IMR-90 (cell line): ENCODE data around the gene EPC1. TPM values are rescaled to one million over a fixed set of nuclear protein-coding genes. Genes with fewer than 3 reads are reported as not detected.

Experiments
- ATAC-seq: fragments of 200-7000 bp; cut with Tn5 transposase; 2 replicates; pipeline ENCODE4 v1.9.1; 2020; ENCODE audit warnings: low read depth, mild to moderate bottlenecking, moderate library complexity
- BruUV-seq: library from RNA; stranded (reverse); fragments of 400-500 nt; replicated peaks from 2 replicates; lab custom pipeline; 2021; lab: Mats Ljungman, UMichigan
- CTCF ChIA-PET: fragments of 300-600 bp; formaldehyde crosslinking; extraction: SDS; loops from one replicate; lab custom pipeline; 2021; ENCODE audit warnings: antibody characterized with exemption; lab: Yijun Ruan, JAX
- POLR2A ChIA-PET: fragments of 300-600 bp; sonication (Branson Sonifier 250); formaldehyde crosslinking; loops from one replicate; lab custom pipeline; 2022; ENCODE audit warnings: antibody characterized with exemption; ENCODE audit not compliant: unreplicated experiment; lab: Charles Lee
- DNase-seq: peaks from one replicate; pipeline ENCODE4 v3.0.0; 2013
- H2AFZ ChIP-seq: replicated peaks from 2 replicates; pipeline ENCODE3; 2013; ENCODE audit warnings: low read length, mild to moderate bottlenecking; ENCODE audit not compliant: poor library complexity
- H2AK5ac ChIP-seq: 2 replicates; pipeline ENCODE4 v1.6.1; 2013; ENCODE audit warnings: low read depth, low read length, inconsistent platforms
- H2AK9ac ChIP-seq: replicated peaks from 2 replicates; pipeline ENCODE3; 2013; ENCODE audit warnings: mild to moderate bottlenecking, low read depth, low read length, moderate library complexity; ENCODE audit not compliant: poor library complexity
- H2BK120ac ChIP-seq: 2 replicates; pipeline ENCODE4 v1.6.1; 2013; ENCODE audit warnings: low read depth, low read length, inconsistent platforms
- H2BK15ac ChIP-seq: 3 replicates; pipeline ENCODE4 v1.6.1; 2013; ENCODE audit warnings: low read depth, low read length, inconsistent platforms
- H2BK20ac ChIP-seq: 2 replicates; pipeline ENCODE4 v1.6.1; 2013; ENCODE audit warnings: low read depth, mild to moderate bottlenecking, inconsistent platforms, low read length, moderate library complexity
- H2BK5ac ChIP-seq: 2 replicates; pipeline ENCODE4 v1.6.1; 2013; ENCODE audit warnings: mild to moderate bottlenecking, low read depth, low read length, inconsistent platforms; ENCODE audit not compliant: poor library complexity, severe bottlenecking
- H3K14ac ChIP-seq: replicated peaks from 2 replicates; pipeline ENCODE4 v1.6.1; 2013; ENCODE audit warnings: low read depth, low read length, inconsistent platforms
- H3K18ac ChIP-seq: 2 replicates; pipeline ENCODE4 v1.6.1; 2013; ENCODE audit warnings: low read depth, low read length, control low read depth
- H3K23ac ChIP-seq: 2 replicates; pipeline ENCODE4 v1.6.1; 2013; ENCODE audit warnings: low read depth, low read length, inconsistent platforms
- H3K27ac ChIP-seq: 2 replicates; pipeline ENCODE4 v1.5.1; 2013; ENCODE audit warnings: mild to moderate bottlenecking, control low read depth, low read length; ENCODE audit not compliant: insufficient read depth
- H3K27me3 ChIP-seq: 2 replicates; pipeline ENCODE4 v1.6.1; 2013; ENCODE audit warnings: low read length; ENCODE audit not compliant: control insufficient read depth, insufficient read depth
- H3K36me3 ChIP-seq: 2 replicates; pipeline ENCODE4 v1.6.1; 2013; ENCODE audit warnings: low read length, mixed read lengths; ENCODE audit not compliant: control insufficient read depth, insufficient read depth
- H3K4ac ChIP-seq: 2 replicates; pipeline ENCODE4 v1.6.1; 2013; ENCODE audit warnings: low read depth, low read length, inconsistent platforms
- H3K4me1 ChIP-seq: 2 replicates; pipeline ENCODE4 v1.6.1; 2013; ENCODE audit warnings: low read length, mixed read lengths; ENCODE audit not compliant: control insufficient read depth, insufficient read depth
- H3K4me2 ChIP-seq: 2 replicates; pipeline ENCODE4 v1.6.1; 2013; ENCODE audit warnings: low read depth, mild to moderate bottlenecking, control low read depth, low read length, moderate library complexity
- H3K4me3 ChIP-seq: 2 replicates; pipeline ENCODE4 v1.5.1; 2013; ENCODE audit warnings: low read depth, mild to moderate bottlenecking, control low read depth, low read length, moderate library complexity; ENCODE audit not compliant: insufficient read depth
- H3K56ac ChIP-seq: 2 replicates; pipeline ENCODE4 v1.6.1; 2013; ENCODE audit warnings: low read length, inconsistent platforms; ENCODE audit not compliant: insufficient read depth; ENCODE audit errors: extremely low read depth
- H3K79me1 ChIP-seq, 2 experiments: 2 replicates each; pipeline ENCODE4 v1.6.1; 2013; ENCODE audit warnings: low read length in 2 of 2, inconsistent platforms in 1 of 2, low read depth in 1 of 2
- H3K9ac ChIP-seq: 2 replicates; pipeline ENCODE4 v1.6.1; 2013; ENCODE audit warnings: low read depth, low read length, control low read depth
- H3K9me1 ChIP-seq: 2 replicates; pipeline ENCODE4 v1.6.1; 2013; ENCODE audit warnings: low read length, inconsistent platforms; ENCODE audit not compliant: insufficient read depth
- H3K9me3 ChIP-seq: 2 replicates; pipeline ENCODE4 v1.6.1; 2013; ENCODE audit warnings: low read length; ENCODE audit not compliant: control insufficient read depth, insufficient read depth
- H4K20me1 ChIP-seq: 2 replicates; pipeline ENCODE4 v1.6.1; 2013; ENCODE audit warnings: low read length, inconsistent platforms; ENCODE audit not compliant: insufficient read depth
- H4K5ac ChIP-seq: 2 replicates; pipeline ENCODE4 v1.6.1; 2013; ENCODE audit warnings: mild to moderate bottlenecking, low read depth, low read length, control low read depth
- H4K8ac ChIP-seq, 2 experiments: 2 replicates each; pipeline ENCODE4 v1.6.1; 2013; ENCODE audit warnings: low read depth in 2 of 2, low read length in 2 of 2, control low read depth in 1 of 2, inconsistent platforms in 1 of 2
- H4K91ac ChIP-seq: 2 replicates; pipeline ENCODE4 v1.6.1; 2013; ENCODE audit warnings: low read depth, low read length, inconsistent platforms; ENCODE audit not compliant: insufficient read depth
- BHLHE40 ChIP-seq: fragments of 150-350 bp; IDR thresholded peaks from 2 replicates; pipeline ENCODE4 v1.6.1; 2016; ENCODE audit warnings: mild to moderate bottlenecking, low read depth, low read length
- CEBPB ChIP-seq: IDR thresholded peaks from 2 replicates; pipeline ENCODE4 v1.6.1; 2012; ENCODE audit warnings: low read depth, low read length, improper control_type of control experiment
- CHD1 ChIP-seq: IDR thresholded peaks from 2 replicates; pipeline ENCODE4 v1.6.1; 2012; ENCODE audit warnings: low read depth, low read length, improper control_type of control experiment
- ELK1 ChIP-seq: fragments of 150-350 bp; IDR thresholded peaks from 2 replicates; pipeline ENCODE4 v1.6.1; 2016; ENCODE audit warnings: low read depth, mild to moderate bottlenecking, low read length, moderate library complexity, borderline replicate concordance
- FOS ChIP-seq: fragments of 150-350 bp; IDR thresholded peaks from 2 replicates; pipeline ENCODE4 v1.6.1; 2016; ENCODE audit warnings: low read depth, low read length
- MAFK ChIP-seq: IDR thresholded peaks from 2 replicates; pipeline ENCODE4 v1.6.1; 2012; ENCODE audit warnings: low read depth, low read length, improper control_type of control experiment
- MAZ ChIP-seq: IDR thresholded peaks from 2 replicates; pipeline ENCODE4 v1.6.1; 2012; ENCODE audit warnings: low read depth, mild to moderate bottlenecking, low read length, improper control_type of control experiment, moderate library complexity, borderline replicate concordance
- MXI1 ChIP-seq: IDR thresholded peaks from 2 replicates; pipeline ENCODE4 v1.6.1; 2012; ENCODE audit warnings: low read depth, mild to moderate bottlenecking, low read length, moderate library complexity, borderline replicate concordance
- NFE2L2 ChIP-seq: fragments of 150-350 bp; IDR thresholded peaks from 2 replicates; pipeline ENCODE4 v1.6.1; 2016; ENCODE audit warnings: low read depth, mild to moderate bottlenecking, low read length
- POLR2A ChIP-seq: IDR thresholded peaks from 2 replicates; pipeline ENCODE4 v1.6.1; 2012; ENCODE audit warnings: mild to moderate bottlenecking, low read depth, low read length
- RAD21 ChIP-seq: IDR thresholded peaks from 2 replicates; pipeline ENCODE4 v1.6.1; 2012; ENCODE audit warnings: low read length, improper control_type of control experiment
- RCOR1 ChIP-seq: IDR thresholded peaks from 2 replicates; pipeline ENCODE4 v1.6.1; 2012; ENCODE audit warnings: mild to moderate bottlenecking, low read length, improper control_type of control experiment; ENCODE audit not compliant: insufficient replicate concordance
- RFX5 ChIP-seq: IDR thresholded peaks from 2 replicates; pipeline ENCODE4 v1.8.0; 2012; ENCODE audit warnings: low read depth, mild to moderate bottlenecking, low read length, moderate library complexity
- SMC3 ChIP-seq: fragments of 150-350 bp; IDR thresholded peaks from 2 replicates; pipeline ENCODE4 v1.6.1; 2016; ENCODE audit warnings: low read depth, mild to moderate bottlenecking, antibody characterized with exemption, low read length, moderate library complexity
- WGBS, 2 experiments: methylation state at CpG; one replicate each; pipeline versions ENCODE4 v1.1.5 to v1.1.7; 2013; ENCODE audit warnings: missing lambda C conversion rate in 2 of 2; ENCODE audit not compliant: insufficient read length in 1 of 2; ENCODE audit errors: extremely low coverage in 2 of 2; 5-methylcytosine and 5-hydroxymethylcytosine counted together
- dilution Hi-C: fragments of 300-500 bp; cut with HindIII; formaldehyde crosslinking; loops from one replicate; pipeline ENCODE4 v1.14.3; 2018; ENCODE audit warnings: low sequenced_read_pairs; ENCODE audit not compliant: unreplicated experiment
- in situ Hi-C: fragments of 300-500 bp; cut with MboI; formaldehyde crosslinking; loops from 3 replicates; pipeline ENCODE4 v1.14.3; 2019; ENCODE audit warnings: low sequenced_read_pairs, inconsistent platforms, mixed read lengths
- intact Hi-C: fragments of 100-400 bp; cut with micrococcal nuclease; formaldehyde crosslinking; loops from 2 replicates; pipeline ENCODE4 v1.10.0; 2022
- polyA plus RNA-seq, 3 experiments: library from polyadenylated mRNA; depleted of rRNA; stranded (reverse); fragments of >200 nt; gene quantifications; 2 replicates each; pipeline ENCODE4 v1.2.3, GENCODE V29; 2012; ENCODE audit warnings: low replicate concordance in 1 of 3
- total RNA-seq: library from RNA; depleted of rRNA; stranded (reverse); fragments of >200 nt; gene quantifications from 2 replicates; pipeline ENCODE4 v1.2.3, GENCODE V29; 2012
- TF ChIP-seq, protein P1 (sequence below): fragments of 150-350 bp; IDR thresholded peaks from 2 replicates; pipeline ENCODE4 v1.6.1; 2017; ENCODE audit warnings: mild to moderate bottlenecking, antibody characterized with exemption, low read length, low read depth
- TF ChIP-seq, protein P2 (sequence below): conservative IDR thresholded peaks from 2 replicates; pipeline ENCODE4 v1.5.1; 2012; ENCODE audit warnings: mild to moderate bottlenecking, low read depth, low read length, improper control_type of control experiment

The EPC1 gene
- total and polyA plus RNA-seq, 2 of the 4 experiments (the other 2 are of a cell fraction), result 21.9 to 23.5 TPM

GRCh38 chr10:32244011-32244410 is 102.9 kb downstream of the EPC1 start:
- Histone ChIP-seq H3K4me1 (no peaks in the 10 kb centered on the region), H2AFZ (no peak overlapping the region), H3K27ac (no peak overlapping the region), H3K14ac (no peak overlapping the region), H2BK15ac (no peak overlapping the region), H4K91ac (no peak overlapping the region), H3K9ac (no peak overlapping the region), H3K4me2 (no peak overlapping the region), H2BK120ac (no peak overlapping the region), H3K18ac (no peak overlapping the region), H3K36me3 (no peaks in the 10 kb centered on the region), H4K5ac (no peak overlapping the region), H3K4ac (no peak overlapping the region), H3K9me3 (no peaks in the 10 kb centered on the region), H4K8ac (no peak overlapping the region), H3K23ac (no peak overlapping the region), H3K4me3 (no peak overlapping the region), H2BK20ac (no peak overlapping the region), H3K79me1 (no peaks in the 10 kb centered on the region), H4K20me1 (no peaks in the 10 kb centered on the region), H2AK5ac (no peak overlapping the region), H3K56ac (no peak overlapping the region), H2AK9ac (no peak overlapping the region), H3K27me3 (no peaks in the 10 kb centered on the region; the same call in 1 of the 2 replicates), H2BK5ac (no peak overlapping the region), H3K9me1 (no peaks in the 10 kb centered on the region)
- POLR2A ChIA-PET, result interaction anchor here (0.6 kb wide), 1 partner anchor 22 kb away, joined by 3 read pairs; no protein-coding TSS in a partner anchor
- in situ Hi-C loops (no loop called here), intact Hi-C loops (no loop called here), dilution Hi-C loops (no loop called here)
- no TSS peak for BruUV-seq
- CTCF ChIA-PET, result no interaction called here
- ATAC-seq (no peak), DNase-seq (no peak)
- no peak for TF ChIP-seq SMC3
- TF ChIP-seq, protein P1, sequence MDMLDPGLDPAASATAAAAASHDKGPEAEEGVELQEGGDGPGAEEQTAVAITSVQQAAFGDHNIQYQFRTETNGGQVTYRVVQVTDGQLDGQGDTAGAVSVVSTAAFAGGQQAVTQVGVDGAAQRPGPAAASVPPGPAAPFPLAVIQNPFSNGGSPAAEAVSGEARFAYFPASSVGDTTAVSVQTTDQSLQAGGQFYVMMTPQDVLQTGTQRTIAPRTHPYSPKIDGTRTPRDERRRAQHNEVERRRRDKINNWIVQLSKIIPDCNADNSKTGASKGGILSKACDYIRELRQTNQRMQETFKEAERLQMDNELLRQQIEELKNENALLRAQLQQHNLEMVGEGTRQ, result no peak
- TF ChIP-seq RCOR1, result no peak
- no peak for TF ChIP-seq CEBPB
- no peak for TF ChIP-seq MAZ
- no peak for TF ChIP-seq MAFK
- no peak for TF ChIP-seq FOS
- TF ChIP-seq NFE2L2, result no peak
- no peak for TF ChIP-seq RAD21
- no peak for TF ChIP-seq POLR2A
- no peak for TF ChIP-seq CHD1
- no peak for TF ChIP-seq BHLHE40
- TF ChIP-seq, protein P2, sequence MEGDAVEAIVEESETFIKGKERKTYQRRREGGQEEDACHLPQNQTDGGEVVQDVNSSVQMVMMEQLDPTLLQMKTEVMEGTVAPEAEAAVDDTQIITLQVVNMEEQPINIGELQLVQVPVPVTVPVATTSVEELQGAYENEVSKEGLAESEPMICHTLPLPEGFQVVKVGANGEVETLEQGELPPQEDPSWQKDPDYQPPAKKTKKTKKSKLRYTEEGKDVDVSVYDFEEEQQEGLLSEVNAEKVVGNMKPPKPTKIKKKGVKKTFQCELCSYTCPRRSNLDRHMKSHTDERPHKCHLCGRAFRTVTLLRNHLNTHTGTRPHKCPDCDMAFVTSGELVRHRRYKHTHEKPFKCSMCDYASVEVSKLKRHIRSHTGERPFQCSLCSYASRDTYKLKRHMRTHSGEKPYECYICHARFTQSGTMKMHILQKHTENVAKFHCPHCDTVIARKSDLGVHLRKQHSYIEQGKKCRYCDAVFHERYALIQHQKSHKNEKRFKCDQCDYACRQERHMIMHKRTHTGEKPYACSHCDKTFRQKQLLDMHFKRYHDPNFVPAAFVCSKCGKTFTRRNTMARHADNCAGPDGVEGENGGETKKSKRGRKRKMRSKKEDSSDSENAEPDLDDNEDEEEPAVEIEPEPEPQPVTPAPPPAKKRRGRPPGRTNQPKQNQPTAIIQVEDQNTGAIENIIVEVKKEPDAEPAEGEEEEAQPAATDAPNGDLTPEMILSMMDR, result no peak
- no peak for TF ChIP-seq RFX5
- TF ChIP-seq ELK1, result no peak
- no peak for TF ChIP-seq MXI1
- 92% methylated on average over 2 of the region's 4 CpGs; no CpG with 5 or more reads in 1 of the 2 experiments for WGBS, 2 experiments
